HepG2 (cell line): Measurements from ENCODE around the gene DPY19L3. TPM values are rescaled to one million over a fixed set of nuclear protein-coding genes. Genes with fewer than 3 reads are reported as not detected.

Experiments used
- BATF2 ChIP-seq: sonication (generic); formaldehyde crosslinking; IDR thresholded peaks from 2 replicates; pipeline ENCODE4 v1.8.0; 2022; ENCODE audit warnings: mild to moderate bottlenecking, missing genetic modification reagents, moderate library complexity
- FOXM1 ChIP-seq: sonication (generic); formaldehyde crosslinking; IDR thresholded peaks from 2 replicates; pipeline ENCODE4 v1.5.0; 2020; ENCODE audit warnings: missing genetic modification reagents
- HNRNPLL ChIP-seq: fragments of 200-400 bp; formaldehyde crosslinking; IDR thresholded peaks from 2 replicates; pipeline ENCODE4 v1.6.1; 2017; ENCODE audit warnings: mild to moderate bottlenecking, low read depth, low read length; ENCODE audit not compliant: poor library complexity, severe bottlenecking
- ISL2 ChIP-seq: sonication (generic); formaldehyde crosslinking; IDR thresholded peaks from 2 replicates; pipeline ENCODE4 v1.5.0; 2020; ENCODE audit warnings: missing genetic modification reagents
- MYC ChIP-seq: sonication (generic); formaldehyde crosslinking; IDR thresholded peaks from 2 replicates; pipeline ENCODE4 v1.9.0; 2021; ENCODE audit warnings: missing genetic modification reagents, borderline replicate concordance
- PCBP2 ChIP-seq: fragments of 200-400 bp; formaldehyde crosslinking; optimal IDR thresholded peaks from 2 replicates; pipeline ENCODE3; 2018; ENCODE audit warnings: low read length, low read depth; ENCODE audit not compliant: poor library complexity, severe bottlenecking
- ZBTB40 ChIP-seq, 2 experiments: fragments of 450-650 bp in 1 of 2; sonication (generic) in 1 of 2; formaldehyde crosslinking in 1 of 2; IDR thresholded peaks; 2 replicates each; pipeline versions ENCODE4 v1.6.1 to v1.8.0; 2016 to 2022; ENCODE audit warnings: antibody characterized with exemption in 1 of 2, mild to moderate bottlenecking in 1 of 2, missing genetic modification reagents in 1 of 2
- ZFX ChIP-seq: sonication (generic); formaldehyde crosslinking; IDR thresholded peaks from 2 replicates; pipeline ENCODE4 v1.4.0; 2020; ENCODE audit warnings: mild to moderate bottlenecking, low read depth, missing genetic modification reagents, moderate library complexity
- ZNF430 ChIP-seq: sonication (generic); formaldehyde crosslinking; IDR thresholded peaks from 2 replicates; pipeline ENCODE4 v1.9.0; 2021; ENCODE audit warnings: mild to moderate bottlenecking, missing genetic modification reagents
- polyA plus RNA-seq, 8 experiments: library from polyadenylated mRNA; depleted of rRNA in 3 of 8; stranded (reverse) in 7 of 8; unstranded in 1 of 8; fragments of >200 nt; fragmentation: Illumina TruSeq in 4 of 8; extraction: Trizol in 4 of 8; gene quantifications; 2 replicates each; pipeline versions ENCODE4 v1.2.1 to v1.2.3, GENCODE V29; 2011 to 2016; ENCODE audit warnings: low read depth in 4 of 8, missing spikeins in 1 of 8, mixed read lengths in 1 of 8; ENCODE audit not compliant: insufficient read depth in 1 of 8
- total RNA-seq, 5 experiments: library from RNA; depleted of rRNA; stranded (reverse); fragments of >200 nt; fragmentation: Illumina TruSeq; extraction: Trizol; gene quantifications; 2 replicates each; pipeline ENCODE4 v1.2.3, GENCODE V29; 2016; ENCODE audit warnings: low read depth in 1 of 5
- TF ChIP-seq, protein P1 (sequence below): sonication (generic); formaldehyde crosslinking; IDR thresholded peaks from 2 replicates; pipeline ENCODE4 v1.5.0; 2020; ENCODE audit warnings: mild to moderate bottlenecking, missing genetic modification reagents, borderline replicate concordance
- TF ChIP-seq, protein P2 (sequence below): fragments of 450-650 bp; IDR thresholded peaks from 2 replicates; pipeline ENCODE4 v1.6.1; 2016

The DPY19L3 gene
- total and polyA plus RNA-seq, 2 of the 13 experiments (the other 11 are each of a cell fraction or from before 2014, with no cell fraction given), result 21.6 to 25.2 TPM

- TF ChIP-seq, protein P1, sequence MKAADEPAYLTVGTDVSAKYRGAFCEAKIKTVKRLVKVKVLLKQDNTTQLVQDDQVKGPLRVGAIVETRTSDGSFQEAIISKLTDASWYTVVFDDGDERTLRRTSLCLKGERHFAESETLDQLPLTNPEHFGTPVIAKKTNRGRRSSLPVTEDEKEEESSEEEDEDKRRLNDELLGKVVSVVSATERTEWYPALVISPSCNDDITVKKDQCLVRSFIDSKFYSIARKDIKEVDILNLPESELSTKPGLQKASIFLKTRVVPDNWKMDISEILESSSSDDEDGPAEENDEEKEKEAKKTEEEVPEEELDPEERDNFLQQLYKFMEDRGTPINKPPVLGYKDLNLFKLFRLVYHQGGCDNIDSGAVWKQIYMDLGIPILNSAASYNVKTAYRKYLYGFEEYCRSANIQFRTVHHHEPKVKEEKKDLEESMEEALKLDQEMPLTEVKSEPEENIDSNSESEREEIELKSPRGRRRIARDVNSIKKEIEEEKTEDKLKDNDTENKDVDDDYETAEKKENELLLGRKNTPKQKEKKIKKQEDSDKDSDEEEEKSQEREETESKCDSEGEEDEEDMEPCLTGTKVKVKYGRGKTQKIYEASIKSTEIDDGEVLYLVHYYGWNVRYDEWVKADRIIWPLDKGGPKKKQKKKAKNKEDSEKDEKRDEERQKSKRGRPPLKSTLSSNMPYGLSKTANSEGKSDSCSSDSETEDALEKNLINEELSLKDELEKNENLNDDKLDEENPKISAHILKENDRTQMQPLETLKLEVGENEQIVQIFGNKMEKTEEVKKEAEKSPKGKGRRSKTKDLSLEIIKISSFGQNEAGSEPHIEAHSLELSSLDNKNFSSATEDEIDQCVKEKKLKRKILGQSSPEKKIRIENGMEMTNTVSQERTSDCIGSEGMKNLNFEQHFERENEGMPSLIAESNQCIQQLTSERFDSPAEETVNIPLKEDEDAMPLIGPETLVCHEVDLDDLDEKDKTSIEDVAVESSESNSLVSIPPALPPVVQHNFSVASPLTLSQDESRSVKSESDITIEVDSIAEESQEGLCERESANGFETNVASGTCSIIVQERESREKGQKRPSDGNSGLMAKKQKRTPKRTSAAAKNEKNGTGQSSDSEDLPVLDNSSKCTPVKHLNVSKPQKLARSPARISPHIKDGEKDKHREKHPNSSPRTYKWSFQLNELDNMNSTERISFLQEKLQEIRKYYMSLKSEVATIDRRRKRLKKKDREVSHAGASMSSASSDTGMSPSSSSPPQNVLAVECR (CRISPR knock-in tag), result peak; percentile 69; the same call in 1 of the 2 replicates
- TF ChIP-seq BATF2 (peak; percentile 48; the same call in 1 of the 2 replicates), FOXM1 (CRISPR knock-in tag) (no peak), ISL2 (CRISPR knock-in tag) (peak; percentile 54; the same call in 1 of the 2 replicates), MYC (CRISPR knock-in tag) (peak; percentile 84), PCBP2 (no peak), HNRNPLL (peak; percentile 90), ZBTB40 (IDR thresholded peaks at IDR 0.05) (peak; percentile 57), ZBTB40 (CRISPR knock-in tag; IDR thresholded peaks at IDR 0.05) (peak; percentile 6; the same call in 1 of the 2 replicates), ZNF430 (peak; percentile 66), ZFX (CRISPR knock-in tag) (peak; percentile 85)
- TF ChIP-seq, protein P2, sequence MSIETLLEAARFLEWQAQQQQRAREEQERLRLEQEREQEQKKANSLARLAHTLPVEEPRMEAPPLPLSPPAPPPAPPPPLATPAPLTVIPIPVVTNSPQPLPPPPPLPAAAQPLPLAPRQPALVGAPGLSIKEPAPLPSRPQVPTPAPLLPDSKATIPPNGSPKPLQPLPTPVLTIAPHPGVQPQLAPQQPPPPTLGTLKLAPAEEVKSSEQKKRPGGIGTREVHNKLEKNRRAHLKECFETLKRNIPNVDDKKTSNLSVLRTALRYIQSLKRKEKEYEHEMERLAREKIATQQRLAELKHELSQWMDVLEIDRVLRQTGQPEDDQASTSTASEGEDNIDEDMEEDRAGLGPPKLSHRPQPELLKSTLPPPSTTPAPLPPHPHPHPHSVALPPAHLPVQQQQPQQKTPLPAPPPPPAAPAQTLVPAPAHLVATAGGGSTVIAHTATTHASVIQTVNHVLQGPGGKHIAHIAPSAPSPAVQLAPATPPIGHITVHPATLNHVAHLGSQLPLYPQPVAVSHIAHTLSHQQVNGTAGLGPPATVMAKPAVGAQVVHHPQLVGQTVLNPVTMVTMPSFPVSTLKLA, result peak; percentile 59
These were observed at the start of gene DPY19L3 (continued) for GRCh38 chr19:32405431-32406160.
